Fibroblast of the aortic adventitia (primary cell): Measurements from ENCODE around the gene PHF21A. TPM values are rescaled to one million over a fixed set of nuclear protein-coding genes. Genes with fewer than 3 reads are reported as not detected.

Source experiments
- DNase-seq: peaks from one replicate; pipeline ENCODE4 v3.0.0-alpha.2; 2010; ENCODE audit warnings: low read depth
- H3K4me3 ChIP-seq: 2 replicates; pipeline ENCODE4 v1.5.1; 2011; ENCODE audit warnings: low read depth, mild to moderate bottlenecking, control low read depth, low read length, moderate library complexity
- total RNA-seq: library from RNA; depleted of rRNA; stranded (reverse); fragments of >200 nt; gene quantifications from 2 replicates; pipeline ENCODE4 v1.2.3, GENCODE V29; 2012; ENCODE audit warnings: low replicate concordance
- TF ChIP-seq, protein P1 (sequence below): IDR thresholded peaks from 2 replicates; pipeline ENCODE4 v1.5.1; 2011; ENCODE audit warnings: mild to moderate bottlenecking, low read length, control low read depth, inconsistent platforms; ENCODE audit not compliant: insufficient read depth

The PHF21A gene
- total RNA-seq, 1 donor = 22.5 TPM

DNA sequence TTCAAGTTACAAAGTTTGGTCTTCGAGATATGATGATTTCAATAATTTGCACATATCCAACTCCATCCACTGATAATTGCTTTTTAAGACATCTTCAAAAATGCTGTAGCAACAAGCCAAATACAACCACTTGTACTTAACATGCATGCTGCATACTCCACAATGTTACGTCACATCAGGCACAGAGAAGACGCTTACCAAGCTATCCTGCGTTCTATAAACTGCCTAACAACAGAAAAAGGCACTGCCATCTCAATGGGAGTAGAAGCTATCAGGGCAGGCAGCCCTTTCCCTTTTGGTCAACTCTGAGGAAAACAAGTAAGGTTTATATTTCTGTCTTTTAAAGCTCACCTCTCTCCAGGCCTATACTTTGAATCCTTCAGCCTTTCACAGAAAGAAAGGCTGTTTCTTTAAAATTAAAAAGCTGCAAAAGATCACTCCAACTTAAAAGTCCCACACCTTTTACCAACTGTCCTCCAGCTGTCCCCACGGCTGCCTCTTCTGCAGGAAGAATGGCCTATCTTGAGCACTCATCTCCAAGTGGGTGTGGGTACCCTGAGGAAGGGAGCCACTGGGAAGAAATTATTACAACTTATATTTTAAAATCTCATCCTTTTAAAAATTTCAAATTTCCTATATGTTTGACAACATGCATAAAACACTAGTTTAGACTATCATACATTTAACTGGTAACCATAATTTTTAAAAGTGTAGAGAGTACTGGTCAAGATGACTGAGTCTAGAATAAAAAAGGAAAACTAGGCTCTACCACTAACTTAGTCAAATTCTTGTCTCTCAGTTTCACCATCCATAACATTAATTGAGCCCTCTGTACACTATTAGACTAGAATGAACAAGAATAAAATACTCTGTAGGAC lies 14.5 kb downstream of the PHF21A start:
- DNase-seq = peak; percentile 53

DNA sequence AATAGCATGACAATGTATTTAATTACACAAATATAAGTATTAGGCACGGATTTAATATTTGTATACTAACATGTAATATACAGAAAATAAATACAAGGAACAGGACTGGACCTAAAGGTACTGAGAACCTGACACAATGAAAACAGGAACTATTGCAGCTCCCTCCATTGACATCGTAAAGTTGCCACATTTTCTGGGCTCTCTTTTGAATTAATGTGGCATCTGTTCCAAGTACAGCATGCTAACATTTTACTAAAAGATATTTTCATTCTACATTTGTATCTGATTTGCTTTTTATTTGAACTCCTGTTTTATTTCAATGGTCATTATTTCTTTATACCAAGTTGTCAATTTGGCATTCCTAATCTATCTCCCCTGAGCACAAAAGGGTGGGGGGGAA lies 15.3 kb downstream of the PHF21A start:
- TF ChIP-seq, protein P1, sequence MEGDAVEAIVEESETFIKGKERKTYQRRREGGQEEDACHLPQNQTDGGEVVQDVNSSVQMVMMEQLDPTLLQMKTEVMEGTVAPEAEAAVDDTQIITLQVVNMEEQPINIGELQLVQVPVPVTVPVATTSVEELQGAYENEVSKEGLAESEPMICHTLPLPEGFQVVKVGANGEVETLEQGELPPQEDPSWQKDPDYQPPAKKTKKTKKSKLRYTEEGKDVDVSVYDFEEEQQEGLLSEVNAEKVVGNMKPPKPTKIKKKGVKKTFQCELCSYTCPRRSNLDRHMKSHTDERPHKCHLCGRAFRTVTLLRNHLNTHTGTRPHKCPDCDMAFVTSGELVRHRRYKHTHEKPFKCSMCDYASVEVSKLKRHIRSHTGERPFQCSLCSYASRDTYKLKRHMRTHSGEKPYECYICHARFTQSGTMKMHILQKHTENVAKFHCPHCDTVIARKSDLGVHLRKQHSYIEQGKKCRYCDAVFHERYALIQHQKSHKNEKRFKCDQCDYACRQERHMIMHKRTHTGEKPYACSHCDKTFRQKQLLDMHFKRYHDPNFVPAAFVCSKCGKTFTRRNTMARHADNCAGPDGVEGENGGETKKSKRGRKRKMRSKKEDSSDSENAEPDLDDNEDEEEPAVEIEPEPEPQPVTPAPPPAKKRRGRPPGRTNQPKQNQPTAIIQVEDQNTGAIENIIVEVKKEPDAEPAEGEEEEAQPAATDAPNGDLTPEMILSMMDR = no peak
- no peak overlapping the region for H3K4me3 ChIP-seq
- no peak for DNase-seq

More for the DNA sequence above, 14.5 kb downstream of the PHF21A start:
- no peak overlapping the region for H3K4me3 ChIP-seq
- TF ChIP-seq, protein P1 = no peak

DNA sequence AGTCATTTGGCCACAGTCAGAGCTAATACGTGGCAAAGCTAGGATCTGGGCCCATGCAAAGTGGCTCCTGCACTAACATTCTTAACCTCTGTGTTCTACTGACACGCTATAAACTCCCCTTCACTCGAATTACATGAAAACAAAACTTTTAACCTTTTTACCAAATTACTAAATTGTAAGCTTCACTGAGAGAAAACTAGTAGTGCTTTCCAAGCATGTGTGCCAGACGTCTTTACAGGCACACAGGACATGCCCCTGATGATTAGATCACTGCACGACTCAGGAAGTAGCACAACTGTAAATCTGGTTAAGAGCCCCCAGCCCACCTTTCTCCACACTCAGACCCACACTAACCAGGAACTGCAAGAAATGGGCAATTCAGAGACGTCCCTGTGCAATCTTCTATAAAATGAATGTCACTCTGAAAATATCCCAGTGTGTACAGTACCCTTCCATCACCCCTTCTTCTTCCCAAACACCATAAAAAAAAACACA lies 16.1 kb downstream of the PHF21A start:
- no peak overlapping the region for H3K4me3 ChIP-seq
- no peak for DNase-seq
- TF ChIP-seq, protein P1 = no peak

DNA sequence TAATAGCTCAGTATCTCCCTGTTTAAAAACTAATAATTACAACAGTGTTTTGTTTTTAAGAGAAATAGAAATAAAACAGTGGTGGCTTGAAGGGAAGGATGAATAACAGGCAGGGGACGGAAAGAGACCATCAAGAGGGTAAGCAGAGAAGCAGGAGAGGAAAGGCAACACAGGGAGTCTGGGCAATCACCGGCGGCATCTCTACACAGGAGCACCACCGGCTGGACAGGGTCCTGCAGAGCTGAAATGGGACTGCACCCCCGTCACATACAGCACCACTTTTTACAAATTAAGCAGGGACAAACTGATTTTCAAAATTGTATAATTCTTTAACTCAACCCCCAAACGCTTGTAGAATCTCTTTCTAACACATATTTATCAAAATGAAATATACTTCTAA lies 18.4 kb downstream of the PHF21A start:
- TF ChIP-seq, protein P1 = no peak
- no peak overlapping the region for H3K4me3 ChIP-seq
- DNase-seq = no peak

DNA sequence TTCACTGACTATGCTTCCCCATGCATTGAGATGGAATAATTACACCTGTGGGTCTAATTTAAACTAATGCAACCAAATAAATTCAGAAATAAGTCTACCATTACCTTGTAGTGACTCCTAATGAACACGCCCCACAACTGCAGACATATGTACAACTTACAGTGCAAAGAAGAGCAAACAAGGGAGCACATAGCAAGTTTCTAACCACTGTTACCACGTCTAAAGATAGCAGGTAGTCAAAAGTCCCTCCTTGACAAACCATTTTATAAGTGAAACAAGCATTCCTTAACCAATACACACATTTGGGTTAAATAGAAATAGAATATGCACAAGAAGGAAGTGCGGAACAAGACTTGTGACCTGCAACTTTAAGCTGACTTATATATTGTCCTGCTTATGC lies 20.6 kb downstream of the PHF21A start:
- no peak overlapping the region for H3K4me3 ChIP-seq
- TF ChIP-seq, protein P1 = no peak
- DNase-seq = no peak

DNA sequence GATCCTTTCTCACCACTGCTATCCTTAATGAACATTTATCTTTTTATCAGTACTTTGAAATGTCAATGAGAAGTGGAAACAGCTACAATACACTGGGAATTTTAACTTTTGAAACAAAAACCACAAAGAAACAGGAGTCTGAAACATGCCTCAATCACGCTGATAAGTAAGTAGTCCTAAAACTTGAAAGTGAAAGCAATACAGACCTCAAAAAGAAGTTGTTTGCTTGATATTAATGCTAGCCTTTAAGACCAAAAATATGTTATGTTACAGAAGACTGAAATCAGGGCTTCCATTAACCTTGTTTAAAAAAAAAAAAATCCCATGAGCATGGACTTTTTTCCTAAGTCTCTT lies 21.3 kb downstream of the PHF21A start:
- TF ChIP-seq, protein P1 = no peak
- peak overlapping the region; percentile 19 for H3K4me3 ChIP-seq
- DNase-seq = peak; percentile 50
